Esophagus mucosa (tissue), 1 donor: Measurements from ENCODE around the gene ADAMTS17. TPM values are rescaled to one million over a fixed set of nuclear protein-coding genes. Genes with fewer than 3 reads are reported as not detected.
"Not testable (repeated sequence)": the region's sequence is repeated elsewhere in the genome, so short reads cannot be mapped to it uniquely, and the experiment has no call there.

Experiments used
- ATAC-seq: fragments of 200-7000 bp; cut with Tn5 transposase; one replicate; pipeline ENCODE4 v1.9.1; 2020
- total RNA-seq: library from RNA; stranded (reverse); gene quantifications from one replicate; pipeline ENCODE4 v1.2.4, GENCODE V29; 2023
- donor health status: DM: yes; HTN: yes; CAD: no.

The ADAMTS17 gene
- total RNA-seq, 1 donor from 2014 or later, result 4.0 TPM

DNA sequence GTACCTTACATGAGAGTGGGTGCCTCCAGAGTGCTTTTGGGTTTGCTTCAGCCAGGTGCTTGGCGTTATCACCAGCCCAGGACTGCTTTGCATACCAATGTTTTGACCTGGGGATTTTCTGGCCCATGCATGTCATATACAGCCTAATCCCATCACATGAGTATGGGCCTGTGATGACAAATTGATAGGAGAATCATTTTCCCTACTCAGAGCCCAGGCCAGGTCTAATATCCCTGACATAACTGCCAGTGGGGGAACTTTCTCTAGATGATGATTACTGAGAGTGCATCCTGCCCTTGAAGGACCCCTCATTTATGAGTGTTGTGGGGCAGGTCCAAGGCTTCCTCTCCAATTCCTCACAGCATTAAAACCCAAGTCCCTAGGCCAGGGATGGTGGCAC, 411.1 kb downstream of the ADAMTS17 start:
- ATAC-seq, result no peak

GRCh38 chr15:99929266-99929665, 412.5 kb downstream of the ADAMTS17 start:
- ATAC-seq, result no peak

DNA sequence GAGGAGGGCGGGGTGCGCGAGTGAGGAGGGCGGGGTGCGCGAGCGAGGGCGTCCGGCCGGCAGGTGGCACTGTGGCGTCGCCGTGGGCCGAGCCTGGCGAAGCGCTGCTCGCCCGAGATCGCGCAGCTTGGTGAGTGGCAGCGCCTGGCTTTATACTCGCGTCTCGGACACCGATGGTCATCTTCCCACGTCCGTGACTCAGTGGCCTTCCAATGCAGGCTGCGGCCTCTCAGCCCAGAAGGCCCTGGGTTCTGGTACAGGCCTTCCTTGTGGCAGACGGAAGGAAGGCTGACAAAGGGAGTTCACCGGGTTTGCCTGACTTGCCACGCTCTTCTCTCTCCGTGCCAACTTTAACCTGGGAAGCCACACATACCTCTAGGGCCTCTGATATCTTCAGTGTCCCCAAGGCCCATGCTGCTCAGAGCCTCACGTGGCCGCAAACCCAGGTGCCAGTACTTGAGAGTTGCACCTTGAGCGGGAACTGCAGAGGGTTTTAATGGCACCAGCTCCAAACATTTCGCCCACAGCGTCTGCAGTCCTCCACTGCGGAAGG, 413.3 kb downstream of the ADAMTS17 start:
- peak; percentile 91 for ATAC-seq

DNA sequence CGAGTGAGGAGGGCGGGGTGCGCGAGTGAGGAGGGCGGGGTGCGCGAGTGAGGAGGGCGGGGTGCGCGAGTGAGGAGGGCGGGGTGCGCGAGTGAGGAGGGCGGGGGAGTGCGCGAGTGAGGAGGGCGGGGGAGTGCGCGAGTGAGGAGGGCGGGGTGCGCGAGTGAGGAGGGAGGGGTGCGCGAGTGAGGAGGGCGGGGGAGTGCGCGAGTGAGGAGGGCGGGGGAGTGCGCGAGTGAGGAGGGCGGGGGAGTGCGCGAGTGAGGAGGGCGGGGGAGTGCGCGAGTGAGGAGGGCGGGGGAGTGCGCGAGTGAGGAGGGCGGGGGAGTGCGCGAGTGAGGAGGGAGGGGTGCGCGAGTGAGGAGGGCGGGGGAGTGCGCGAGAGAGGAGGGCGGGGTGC, 415.2 kb downstream of the ADAMTS17 start:
- ATAC-seq, result not testable (repeated sequence)

GRCh38 chr15:99925661-99926461, 415.9 kb downstream of the ADAMTS17 start:
- peak; percentile 83 for ATAC-seq

DNA sequence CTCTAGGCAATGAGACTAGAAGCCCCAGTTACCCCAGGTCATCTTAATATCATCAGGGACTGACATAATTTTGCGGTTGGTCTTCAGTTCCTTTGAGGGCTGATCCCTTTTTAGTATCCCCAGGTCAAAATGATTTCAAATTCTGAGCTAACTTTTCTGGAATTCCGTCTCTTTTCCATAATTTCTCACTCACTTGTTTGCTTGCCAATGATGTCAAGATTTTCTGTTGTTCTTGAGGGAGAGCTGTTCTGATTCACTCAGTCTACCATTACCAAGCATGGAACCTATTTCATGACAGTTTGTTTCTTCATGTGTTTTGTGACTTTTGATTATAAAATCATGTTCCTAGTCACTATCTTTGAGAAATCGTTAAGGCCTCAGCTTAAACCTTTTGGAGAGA, 418.1 kb downstream of the ADAMTS17 start:
- ATAC-seq, result no peak

Other genes starting within 250 kb of the ADAMTS17 start
- gene CERS3, start 187.0 kb upstream of the ADAMTS17 start, total RNA-seq, result 120 TPM